Prostate gland (tissue), 2 donors: Measurements from ENCODE around the gene VPS39. TPM values are rescaled to one million over a fixed set of nuclear protein-coding genes. Genes with fewer than 3 reads are reported as not detected.

Experiments used
- DNase-seq: peaks from one replicate; pipeline ENCODE4 v3.0.0-alpha.2; 2019; ENCODE audit warnings: low spot score
- H3K27ac ChIP-seq, 2 donors: fragments of 200-600 bp; sonication (generic); 2 replicates each; pipeline ENCODE4 v1.5.1; 2017 to 2019
- H3K27me3 ChIP-seq: fragments of 200-600 bp; sonication (generic); replicated peaks from 2 replicates; pipeline ENCODE4 v1.5.1; 2019; ENCODE audit not compliant: insufficient read depth
- H3K36me3 ChIP-seq, 2 donors: fragments of 200-600 bp; sonication (generic); 1 replicate in 1 of 2; 2 replicates in 1 of 2; pipeline versions ENCODE4 v1.5.1 to v1.8.1; 2017 to 2019
- H3K4me1 ChIP-seq: fragments of 200-600 bp; sonication (generic); replicated peaks from 2 replicates; pipeline ENCODE4 v1.5.1; 2019
- H3K4me3 ChIP-seq, 2 donors: fragments of 200-600 bp; sonication (generic); 2 replicates each; pipeline ENCODE4 v1.5.1; 2017 to 2019
- H3K9me3 ChIP-seq: fragments of 200-600 bp; sonication (generic); 2 replicates; pipeline ENCODE4 v1.5.1; 2017
- CTCF ChIP-seq, 4 experiments: fragments of 200-600 bp in 2 of 4; fragments of 450-650 bp in 2 of 4; sonication (generic) in 2 of 4; IDR thresholded peaks; 1 replicate in 3 of 4; 2 replicates in 1 of 4; pipeline ENCODE4 v1.5.1; 2016 to 2019; ENCODE audit warnings: antibody characterized with exemption in 4 of 4, mild to moderate bottlenecking in 2 of 4, moderate library complexity in 2 of 4
- POLR2A ChIP-seq: fragments of 450-650 bp; IDR thresholded peaks from one replicate; pipeline ENCODE4 v1.6.1; 2016; ENCODE audit warnings: antibody characterized with exemption, mild to moderate bottlenecking
- POLR2AphosphoS5 ChIP-seq: sonication (generic); formaldehyde crosslinking; IDR thresholded peaks from one replicate; pipeline ENCODE4 v1.6.1; 2017; ENCODE audit warnings: antibody characterized with exemption
- WGBS: methylation state at CpG from one replicate; pipeline ENCODE4 v1.1.5; 2018; 5-methylcytosine and 5-hydroxymethylcytosine counted together
- intact Hi-C: fragments of 100-400 bp; cut with DNase I; formaldehyde crosslinking; loops from one replicate; pipeline ENCODE4 v1.14.2; 2022
- total RNA-seq, 2 donors: library from RNA; depleted of rRNA; stranded (reverse); fragments of >200 nt; gene quantifications; one replicate each; pipeline ENCODE4 v1.1.0, GENCODE V29; 2016

Gene VPS39
- total RNA-seq, 2 donors from 2014 or later = 76.2 to 111 TPM

- H3K9me3 ChIP-seq = no peaks in the 10 kb centered on the region
- H3K27ac ChIP-seq = no peak overlapping the region
- H3K27me3 ChIP-seq = no peaks in the 10 kb centered on the region
- H3K4me1 ChIP-seq = peaks cover 21% of the 10 kb centered on the region
- no peaks in the 10 kb centered on the region for H3K36me3 ChIP-seq
- no peak for TF ChIP-seq POLR2AphosphoS5
- no peak for TF ChIP-seq POLR2A
- no peak for TF ChIP-seq CTCF (IDR thresholded peaks at IDR 0.05)
- no peak overlapping the region for H3K4me3 ChIP-seq
- no peak for DNase-seq
- intact Hi-C loops = no loop called here
- 89% methylated on average over 14 of the region's 14 CpGs for WGBS
These were observed 58.4 kb downstream of the VPS39 start for GRCh38 chr15:42149493-42150218.

- Histone ChIP-seq H3K27me3 (no peaks in the 10 kb centered on the region), H3K4me3 (no peak overlapping the region), H3K4me1 (peaks cover 21% of the 10 kb centered on the region), H3K27ac (no peak overlapping the region), H3K36me3 (no peaks in the 10 kb centered on the region), H3K9me3 (no peaks in the 10 kb centered on the region)
- intact Hi-C loops = no loop called here
- TF ChIP-seq POLR2A = no peak
- TF ChIP-seq CTCF (IDR thresholded peaks at IDR 0.05) = no peak
- TF ChIP-seq POLR2AphosphoS5 = no peak
- no peak for DNase-seq
- WGBS = 89% methylated on average over 12 of the region's 12 CpGs
These were observed 59.2 kb downstream of the VPS39 start for GRCh38 chr15:42148808-42149492.

- WGBS = 93% methylated on average over 4 of the region's 4 CpGs
- Histone ChIP-seq H3K9me3 (no peaks in the 10 kb centered on the region), H3K27ac (no peak overlapping the region), H3K4me1 (peaks cover 10% of the 10 kb centered on the region), H3K4me3 (no peak overlapping the region), H3K36me3 (no peaks in the 10 kb centered on the region), H3K27me3 (no peaks in the 10 kb centered on the region)
- no peak for DNase-seq
- TF ChIP-seq POLR2A (no peak), POLR2AphosphoS5 (no peak), CTCF (IDR thresholded peaks at IDR 0.05) (no peak)
- intact Hi-C loops = no loop called here
These were observed 60.7 kb downstream of the VPS39 start for GRCh38 chr15:42147431-42147735.

GRCh38 chr15:42146551-42147430 lies 61.3 kb downstream of the VPS39 start:
- Histone ChIP-seq H3K4me1 (peaks cover 6% of the 10 kb centered on the region), H3K36me3 (no peaks in the 10 kb centered on the region), H3K27me3 (no peaks in the 10 kb centered on the region), H3K4me3 (no peak overlapping the region), H3K9me3 (no peaks in the 10 kb centered on the region), H3K27ac (no peak overlapping the region)
- no peak for DNase-seq
- WGBS = 76% methylated on average over 24 of the region's 24 CpGs
- intact Hi-C loops = no loop called here
- TF ChIP-seq CTCF (IDR thresholded peaks at IDR 0.05) = no peak
- TF ChIP-seq POLR2AphosphoS5 = no peak
- TF ChIP-seq POLR2A = no peak
